Measurements from ENCODE around the gene DUT. TPM values are rescaled to one million over a fixed set of nuclear protein-coding genes. Genes with fewer than 3 reads are reported as not detected.
A peak's percentile ranks its signal among the peaks of the same experiment; 100 is the strongest.

The DUT gene
- total RNA-seq, 4 donors from 2014 or later: 76.2 to 155 (median 80.9) TPM

DNA sequence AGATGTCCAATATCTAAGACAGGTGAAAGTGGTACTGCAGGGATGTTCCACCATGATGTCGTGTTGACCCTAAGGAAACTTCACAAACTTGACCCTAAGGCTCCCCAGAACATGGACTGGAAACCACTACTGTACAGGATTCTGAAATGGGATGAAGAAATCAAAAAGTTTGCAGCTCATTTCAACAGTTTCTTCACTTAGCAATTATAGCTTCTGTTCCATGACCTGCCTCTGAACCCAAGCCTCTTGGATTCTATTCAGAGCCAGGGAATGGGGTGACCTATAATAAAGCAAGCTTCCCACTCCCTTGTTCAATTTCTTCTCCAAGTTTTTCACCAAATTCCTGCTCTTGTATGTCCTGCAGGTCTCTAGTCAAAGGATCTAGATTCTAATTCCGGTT lies 40.7 kb downstream of the DUT start:
- Histone ChIP-seq H3K9me3 (no peaks in the 10 kb centered on the region), H3K27me3 (peaks cover 6% of the 10 kb centered on the region), H3K4me3 (no peak overlapping the region), H3K36me3 (no peaks in the 10 kb centered on the region), H3K27ac (no peak overlapping the region), H3K4me1 (no peaks in the 10 kb centered on the region)
- WGBS, 2 donors (ENCODE audit: low coverage in 1 of 2): 85 to 100% methylated on average over 2 of the region's 2 CpGs
- TF ChIP-seq, protein P1, sequence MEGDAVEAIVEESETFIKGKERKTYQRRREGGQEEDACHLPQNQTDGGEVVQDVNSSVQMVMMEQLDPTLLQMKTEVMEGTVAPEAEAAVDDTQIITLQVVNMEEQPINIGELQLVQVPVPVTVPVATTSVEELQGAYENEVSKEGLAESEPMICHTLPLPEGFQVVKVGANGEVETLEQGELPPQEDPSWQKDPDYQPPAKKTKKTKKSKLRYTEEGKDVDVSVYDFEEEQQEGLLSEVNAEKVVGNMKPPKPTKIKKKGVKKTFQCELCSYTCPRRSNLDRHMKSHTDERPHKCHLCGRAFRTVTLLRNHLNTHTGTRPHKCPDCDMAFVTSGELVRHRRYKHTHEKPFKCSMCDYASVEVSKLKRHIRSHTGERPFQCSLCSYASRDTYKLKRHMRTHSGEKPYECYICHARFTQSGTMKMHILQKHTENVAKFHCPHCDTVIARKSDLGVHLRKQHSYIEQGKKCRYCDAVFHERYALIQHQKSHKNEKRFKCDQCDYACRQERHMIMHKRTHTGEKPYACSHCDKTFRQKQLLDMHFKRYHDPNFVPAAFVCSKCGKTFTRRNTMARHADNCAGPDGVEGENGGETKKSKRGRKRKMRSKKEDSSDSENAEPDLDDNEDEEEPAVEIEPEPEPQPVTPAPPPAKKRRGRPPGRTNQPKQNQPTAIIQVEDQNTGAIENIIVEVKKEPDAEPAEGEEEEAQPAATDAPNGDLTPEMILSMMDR (IDR thresholded peaks at IDR 0.05): no peak
- TF ChIP-seq EP300 (IDR thresholded peaks at IDR 0.05) (no peak), POLR2AphosphoS5 (IDR thresholded peaks at IDR 0.05) (no peak), POLR2A (IDR thresholded peaks at IDR 0.05) (no peak)
- ATAC-seq: no peak

DNA sequence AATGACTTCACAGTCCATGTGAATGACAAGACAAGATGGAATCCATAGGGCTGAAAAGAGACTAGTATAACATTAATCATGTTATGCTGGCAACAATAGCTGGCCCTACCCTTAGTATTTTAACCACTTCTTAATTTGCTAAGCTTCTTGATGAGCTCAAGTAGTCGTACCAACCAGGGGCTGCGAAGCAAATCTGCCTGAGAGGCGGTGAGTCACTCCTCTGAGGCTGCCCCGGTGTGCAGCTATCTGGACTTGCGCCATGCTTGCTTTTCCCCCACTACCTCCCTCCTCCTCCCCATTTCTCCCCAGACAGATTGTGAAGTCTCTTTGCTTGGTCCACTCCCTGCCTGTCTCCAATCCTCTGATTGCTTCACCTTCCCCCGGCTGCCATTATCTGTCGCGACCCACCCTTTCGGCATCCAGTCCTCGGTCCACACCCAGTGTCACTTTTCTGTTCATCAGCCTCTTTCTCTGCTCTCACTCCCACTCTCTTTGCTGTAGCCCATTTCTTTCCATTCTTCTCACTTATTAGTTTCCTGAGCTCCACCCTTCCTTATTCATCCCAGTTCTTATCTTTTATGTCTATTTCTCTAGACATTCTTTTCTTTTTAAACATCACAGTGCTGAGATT lies 42.7 kb downstream of the DUT start:
- Histone ChIP-seq H3K27ac (no peak overlapping the region), H3K36me3 (no peaks in the 10 kb centered on the region), H3K27me3 (peaks cover 6% of the 10 kb centered on the region), H3K4me1 (no peaks in the 10 kb centered on the region), H3K9me3 (no peaks in the 10 kb centered on the region), H3K4me3 (no peak overlapping the region)
- WGBS, 2 donors (ENCODE audit: low coverage in 1 of 2): 69 to 71% methylated on average over 9 to 10 of the region's 10 CpGs
- no peak for TF ChIP-seq POLR2AphosphoS5 (IDR thresholded peaks at IDR 0.05)
- no peak for TF ChIP-seq EP300 (IDR thresholded peaks at IDR 0.05)
- TF ChIP-seq POLR2A (IDR thresholded peaks at IDR 0.05): no peak
- TF ChIP-seq, protein P1 (IDR thresholded peaks at IDR 0.05): no peak
- ATAC-seq: peak; percentile 73

DNA sequence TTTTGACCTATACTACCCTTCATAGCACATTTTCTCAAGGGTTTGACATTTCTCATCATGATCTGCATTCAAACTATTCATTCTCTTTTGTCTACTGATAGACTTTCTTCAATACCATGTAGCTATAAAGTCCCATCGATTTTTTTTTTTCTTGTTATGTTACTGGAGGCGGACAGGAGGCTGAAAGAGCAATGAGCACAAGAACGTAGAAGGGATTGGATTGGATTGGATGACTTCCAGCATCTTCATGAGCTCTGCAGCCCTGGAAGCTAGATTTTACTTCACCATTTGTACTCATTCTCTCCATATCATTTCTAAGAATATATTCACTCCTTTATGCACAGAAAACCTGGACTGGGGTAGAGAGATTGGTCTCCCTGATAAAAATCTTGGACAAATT lies 43.2 kb downstream of the DUT start:
- Histone ChIP-seq H3K4me3 (no peak overlapping the region), H3K36me3 (no peaks in the 10 kb centered on the region), H3K27me3 (peaks cover 6% of the 10 kb centered on the region), H3K27ac (no peak overlapping the region), H3K9me3 (no peaks in the 10 kb centered on the region), H3K4me1 (no peaks in the 10 kb centered on the region)
- TF ChIP-seq, protein P1 (IDR thresholded peaks at IDR 0.05): no peak
- TF ChIP-seq EP300 (IDR thresholded peaks at IDR 0.05): no peak
- TF ChIP-seq POLR2A (IDR thresholded peaks at IDR 0.05): no peak
- no peak for TF ChIP-seq POLR2AphosphoS5 (IDR thresholded peaks at IDR 0.05)
- ATAC-seq: no peak
- 40 to 70% methylated on average over 1 to 3 of the region's 3 CpGs for WGBS, 2 donors (ENCODE audit: low coverage in 1 of 2)

DNA sequence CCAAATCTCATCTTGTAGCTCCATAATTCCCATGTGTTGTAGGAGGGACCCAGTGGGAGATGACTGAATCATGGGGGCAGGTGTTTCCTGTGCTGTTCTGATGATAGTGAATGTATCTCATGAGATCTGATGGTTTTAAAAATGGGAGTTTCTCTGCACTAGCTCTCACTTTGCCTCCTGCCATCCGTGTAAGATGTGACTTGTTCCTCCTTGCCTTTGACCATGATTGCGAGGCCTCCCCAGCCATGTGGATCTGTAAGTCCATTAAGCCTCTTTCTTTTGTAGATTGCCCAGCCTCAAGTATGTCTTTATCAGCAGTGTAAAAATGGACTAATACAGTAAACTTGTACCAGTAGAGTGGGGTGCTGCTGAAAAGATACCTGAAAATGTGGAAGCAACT lies 44.5 kb downstream of the DUT start:
- WGBS, 2 donors (ENCODE audit: low coverage in 1 of 2): no CpG with 5 or more reads among the region's 2 CpGs
- TF ChIP-seq, protein P1 (IDR thresholded peaks at IDR 0.05): no peak
- TF ChIP-seq POLR2AphosphoS5 (IDR thresholded peaks at IDR 0.05) (no peak), POLR2A (IDR thresholded peaks at IDR 0.05) (no peak), EP300 (IDR thresholded peaks at IDR 0.05) (no peak)

DNA sequence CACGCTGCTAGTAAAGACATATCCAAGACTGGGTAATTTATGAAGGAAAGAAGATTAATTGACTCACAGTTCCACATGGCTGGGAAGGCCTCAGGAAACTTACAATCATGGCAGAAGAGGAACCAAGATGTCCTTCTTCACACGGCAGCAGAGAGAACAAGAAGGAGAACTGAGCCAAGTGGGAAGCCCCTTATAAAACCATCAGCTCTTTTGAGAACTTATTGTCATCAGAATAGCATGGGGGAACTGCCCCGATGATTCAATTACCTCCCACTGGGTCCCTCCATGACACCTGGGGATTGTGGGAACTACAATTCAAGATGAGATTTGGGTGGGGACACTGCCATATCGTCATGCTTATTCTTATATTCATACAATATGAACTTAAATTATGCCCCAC lies 49.0 kb downstream of the DUT start:
- no peaks in the 10 kb centered on the region for H3K9me3 ChIP-seq
- no peak overlapping the region for H3K4me3 ChIP-seq
- no peaks in the 10 kb centered on the region for H3K36me3 ChIP-seq
- H3K4me1 ChIP-seq: no peaks in the 10 kb centered on the region
- H3K27me3 ChIP-seq: peaks cover 3% of the 10 kb centered on the region
- TF ChIP-seq POLR2A (IDR thresholded peaks at IDR 0.05) (no peak), EP300 (IDR thresholded peaks at IDR 0.05) (no peak), POLR2AphosphoS5 (IDR thresholded peaks at IDR 0.05) (no peak)
- TF ChIP-seq, protein P1 (IDR thresholded peaks at IDR 0.05): no peak
- ATAC-seq: no peak
- WGBS, 2 donors (ENCODE audit: low coverage in 1 of 2): 60 to 86% methylated on average over 1 to 4 of the region's 4 CpGs
- no peak overlapping the region for H3K27ac ChIP-seq

More for the DNA sequence above, 44.5 kb downstream of the DUT start:
- Histone ChIP-seq H3K4me3 (no peak overlapping the region), H3K27ac (no peak overlapping the region), H3K36me3 (no peaks in the 10 kb centered on the region), H3K4me1 (no peaks in the 10 kb centered on the region), H3K27me3 (peaks cover 6% of the 10 kb centered on the region), H3K9me3 (no peaks in the 10 kb centered on the region)
- ATAC-seq: no peak
